Mammary epithelial cell (primary cell): ENCODE measurements around the gene RGS2.

Experiments
- CTCF ChIP-seq, 2 donors: IDR thresholded peaks in 1 of 2; conservative IDR thresholded peaks in 1 of 2; 2 replicates each; pipeline ENCODE4 v1.5.1; 2011 to 2012; ENCODE audit warnings: inconsistent platforms in 2 of 2, low read length in 2 of 2, mild to moderate bottlenecking in 2 of 2, control low read depth in 1 of 2, low read depth in 1 of 2; ENCODE audit not compliant: insufficient read depth in 1 of 2; ENCODE audit errors: extremely low read depth in 1 of 2
- EZH2 ChIP-seq: IDR thresholded peaks from 2 replicates; pipeline ENCODE4 v1.6.1; 2012; ENCODE audit warnings: low read length, inconsistent platforms, borderline replicate concordance

DNA sequence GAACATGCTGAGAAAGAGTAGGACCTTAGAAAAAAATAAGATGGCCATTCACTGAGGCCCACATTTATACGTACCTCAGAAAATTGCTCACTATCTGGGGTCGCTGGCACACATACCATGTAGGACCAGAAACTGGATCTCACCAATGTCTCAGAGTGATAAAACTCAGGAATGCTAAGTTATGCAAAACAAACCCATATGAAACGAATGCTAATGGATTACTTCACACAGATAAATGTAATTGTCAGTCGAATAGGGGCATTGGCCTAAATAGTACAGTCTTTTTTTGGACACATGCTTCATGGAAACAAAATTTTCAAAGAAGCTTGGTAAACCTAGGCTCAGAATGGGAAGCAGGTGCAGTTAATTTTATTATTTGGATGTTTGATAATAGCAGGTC, 32.6 kb upstream of the RGS2 start:
- no peak for TF ChIP-seq CTCF (conservative IDR thresholded peaks at IDR 0.05 in 1 of 2, IDR thresholded peaks at IDR 0.05 in 1 of 2; ENCODE audit: extremely low read depth in 1 of 2, insufficient read depth in 1 of 2, low read depth in 1 of 2, low read length in 2 of 2)
- TF ChIP-seq EZH2, result no peak
